ENCODE results near the gene GFOD1. TPM values are rescaled to one million over a fixed set of nuclear protein-coding genes. Genes with fewer than 3 reads are reported as not detected.

Gene GFOD1
- total RNA-seq, 1 experiment from 2014 or later: 6.1 TPM

GRCh38 chr6:13328875-13329183, 158.6 kb downstream of the GFOD1 start:
- Mint-ChIP-seq H3K36me3 (ENCODE audit: insufficient read depth in 1 of 3, low read depth in 3 of 3) (peaks cover 10 to 23% (median 21%) of the 10 kb centered on the region in 3 experiments), H3K9me3 (no peaks in the 10 kb centered on the region), H3K4me3 (peak overlapping the region; percentile 92 to 93), H3K27ac (peak overlapping the region; percentile 93 to 99 (median 98); a peak in 6 of 7 replicates), H3K27me3 (ENCODE audit: low read depth) (no peaks in the 10 kb centered on the region), H3K4me1 (peaks cover 19 to 22% of the 10 kb centered on the region in 2 experiments)
- Histone ChIP-seq H3K23me2 (ENCODE audit: insufficient read length, low read depth, low read length, poor library complexity, severe bottlenecking) (peaks cover 9% of the 10 kb centered on the region), H3K9me3 (ENCODE audit: control insufficient read depth, low read depth, low read length) (no peaks in the 10 kb centered on the region), H3K9ac (ENCODE audit: extremely low read depth, insufficient read length, low read length) (peak overlapping the region; percentile 69), H3K56ac (ENCODE audit: insufficient read length, low read depth, low read length) (no peak overlapping the region), H4K91ac (ENCODE audit: insufficient read length, low read depth, low read length) (no peak overlapping the region), H3K79me1 (ENCODE audit: insufficient read depth, low read depth, low read length, poor library complexity, severe bottlenecking) (no peaks in the 10 kb centered on the region), H2BK5ac (ENCODE audit: insufficient read length, low read length) (no peak overlapping the region), H3K4me2 (ENCODE audit: insufficient read depth, insufficient read length, low read length) (peak overlapping the region; percentile 85), H2BK12ac (ENCODE audit: insufficient read length, low read depth, low read length) (no peak overlapping the region), H2BK15ac (ENCODE audit: low read depth, low read length) (no peak overlapping the region), H3T11ph (ENCODE audit: low read length) (no peak overlapping the region), H3K18ac (ENCODE audit: insufficient read length, low read depth, low read length) (peak overlapping the region; percentile 59), H3K27me3 (ENCODE audit: insufficient read depth, low read length) (no peaks in the 10 kb centered on the region), H4K20me1 (ENCODE audit: control insufficient read depth, insufficient read depth, insufficient read length) (no peaks in the 10 kb centered on the region), H4K5ac (ENCODE audit: insufficient read length, low read depth, low read length) (peak overlapping the region; percentile 3), H2AK5ac (ENCODE audit: insufficient read length, low read length) (no peak overlapping the region), H3K27ac (ENCODE audit: insufficient read length, low read depth, low read length) (no peak overlapping the region), H3K4me1 (ENCODE audit: insufficient read depth, low read length) (peaks cover 3% of the 10 kb centered on the region), H3K23ac (ENCODE audit: insufficient read length, low read depth, low read length) (no peak overlapping the region), H3K4ac (ENCODE audit: low read depth, low read length) (no peak overlapping the region), H3K14ac (ENCODE audit: insufficient read depth, low read length) (peak overlapping the region; percentile 92; the same call in 1 of the 2 replicates), H2AFZ (ENCODE audit: low read length) (no peak overlapping the region), H2BK120ac (ENCODE audit: low read depth, low read length, poor library complexity, severe bottlenecking) (no peak overlapping the region), H2BK20ac (ENCODE audit: low read depth, low read length, poor library complexity, severe bottlenecking) (no peak overlapping the region), H3K79me2 (ENCODE audit: insufficient read depth, low read length) (no peaks in the 10 kb centered on the region), H4K8ac (replicated peaks; ENCODE audit: insufficient read length, low read depth, low read length) (no peak overlapping the region)
- WGBS (ENCODE audit: extremely low coverage, insufficient read length, low lambda C conversion rate): no CpG with 5 or more reads among the region's 2 CpGs
- TF ChIP-seq CTCF (conservative IDR thresholded peaks at IDR 0.05): no peak
- no peak for DNase-seq
